C4-2B (cell line): ENCODE measurements around the gene MX2.

ENCODE experiments used
- H3K27ac ChIP-seq: fragments of 450-650 bp; 2 replicates; pipeline ENCODE4 v1.5.1; 2017
- CTCF ChIP-seq: fragments of 450-650 bp; conservative IDR thresholded peaks from 2 replicates; pipeline ENCODE4 v1.5.1; 2017; ENCODE audit warnings: mild to moderate bottlenecking
- ZFX ChIP-seq: fragments of 450-650 bp; IDR thresholded peaks from 2 replicates; pipeline ENCODE4 v1.6.1; 2017

MX2 gene

GRCh38 chr21:41327753-41328152 is 34.1 kb upstream of the MX2 start:
- no peak for TF ChIP-seq CTCF
- TF ChIP-seq ZFX = no peak
- no peak overlapping the region for H3K27ac ChIP-seq

GRCh38 chr21:41328660-41329607 is 32.9 kb upstream of the MX2 start:
- TF ChIP-seq ZFX = no peak
- no peak for TF ChIP-seq CTCF
- H3K27ac ChIP-seq = no peak overlapping the region

GRCh38 chr21:41333752-41334151 is 28.1 kb upstream of the MX2 start:
- H3K27ac ChIP-seq = no peak overlapping the region
- TF ChIP-seq ZFX (no peak), CTCF (no peak)

GRCh38 chr21:41337515-41337914 is 24.3 kb upstream of the MX2 start:
- no peak for TF ChIP-seq CTCF
- TF ChIP-seq ZFX = no peak
- no peak overlapping the region for H3K27ac ChIP-seq

- TF ChIP-seq ZFX (no peak), CTCF (no peak)
- no peak overlapping the region for H3K27ac ChIP-seq
Observed at GRCh38 chr21:41338455-41338854, 23.4 kb upstream of the MX2 start.

GRCh38 chr21:41342035-41342434 is 19.8 kb upstream of the MX2 start:
- no peak overlapping the region for H3K27ac ChIP-seq
- TF ChIP-seq ZFX (no peak), CTCF (no peak)

GRCh38 chr21:41344146-41344545 is 17.7 kb upstream of the MX2 start:
- TF ChIP-seq ZFX (no peak), CTCF (no peak)
- H3K27ac ChIP-seq = no peak overlapping the region
